GM12865 (cell line): ENCODE measurements around the gene RAB3D.

Source experiments
- DNase-seq: peaks from one replicate; pipeline ENCODE4 v3.0.0; 2010; ENCODE audit warnings: low read depth
- H3K4me3 ChIP-seq: 2 replicates; pipeline ENCODE4 v1.5.1; 2011; ENCODE audit warnings: mild to moderate bottlenecking, low read depth, low read length, control low read depth
- TF ChIP-seq, protein P1 (sequence below): IDR thresholded peaks from 2 replicates; pipeline ENCODE4 v1.5.1; 2011; ENCODE audit warnings: low read length, control low read depth, low read depth, inconsistent platforms; ENCODE audit not compliant: insufficient read depth; ENCODE audit errors: missing control alignments

RAB3D gene

DNA sequence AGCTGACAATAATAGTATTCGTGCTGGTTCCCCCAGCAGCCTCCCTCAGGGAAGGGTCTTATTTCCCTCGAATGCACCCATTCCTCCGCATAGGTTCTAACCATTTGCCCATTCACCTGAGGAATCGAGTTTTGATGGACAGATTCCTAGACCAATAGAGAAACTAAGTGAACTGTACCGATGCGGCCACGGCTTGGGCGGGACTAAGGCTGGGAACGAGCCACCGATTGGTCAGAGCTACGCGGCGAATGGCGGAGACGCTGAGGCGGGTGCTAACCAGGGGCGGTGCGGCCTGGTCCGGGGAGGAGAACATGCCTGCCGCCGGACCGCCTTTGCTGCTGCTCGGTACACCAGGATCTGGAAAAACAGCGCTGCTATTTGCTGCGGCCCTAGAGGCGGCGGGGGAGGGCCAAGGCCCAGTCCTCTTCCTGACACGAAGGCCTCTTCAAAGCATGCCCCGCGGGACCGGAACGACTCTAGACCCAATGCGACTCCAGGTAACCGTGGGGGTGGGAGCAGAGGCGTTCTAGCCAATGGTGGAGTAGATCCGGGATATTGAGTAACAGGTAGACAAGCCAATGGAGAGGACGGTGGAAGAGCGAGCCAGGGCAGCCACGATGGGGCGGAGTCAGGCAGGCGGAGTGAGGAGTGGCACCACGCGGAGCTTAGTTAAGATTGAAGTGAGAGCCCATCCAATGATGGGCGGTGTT is 35.1 kb upstream of the RAB3D start, which contains the start of gene SWSAP1:
SWSAP1 (plus strand) TSS at position 234 of the 710 bp plus-strand sequence; CDS start at position 249, 15 bp downstream.
- peak; percentile 100 for DNase-seq
- TF ChIP-seq, protein P1, sequence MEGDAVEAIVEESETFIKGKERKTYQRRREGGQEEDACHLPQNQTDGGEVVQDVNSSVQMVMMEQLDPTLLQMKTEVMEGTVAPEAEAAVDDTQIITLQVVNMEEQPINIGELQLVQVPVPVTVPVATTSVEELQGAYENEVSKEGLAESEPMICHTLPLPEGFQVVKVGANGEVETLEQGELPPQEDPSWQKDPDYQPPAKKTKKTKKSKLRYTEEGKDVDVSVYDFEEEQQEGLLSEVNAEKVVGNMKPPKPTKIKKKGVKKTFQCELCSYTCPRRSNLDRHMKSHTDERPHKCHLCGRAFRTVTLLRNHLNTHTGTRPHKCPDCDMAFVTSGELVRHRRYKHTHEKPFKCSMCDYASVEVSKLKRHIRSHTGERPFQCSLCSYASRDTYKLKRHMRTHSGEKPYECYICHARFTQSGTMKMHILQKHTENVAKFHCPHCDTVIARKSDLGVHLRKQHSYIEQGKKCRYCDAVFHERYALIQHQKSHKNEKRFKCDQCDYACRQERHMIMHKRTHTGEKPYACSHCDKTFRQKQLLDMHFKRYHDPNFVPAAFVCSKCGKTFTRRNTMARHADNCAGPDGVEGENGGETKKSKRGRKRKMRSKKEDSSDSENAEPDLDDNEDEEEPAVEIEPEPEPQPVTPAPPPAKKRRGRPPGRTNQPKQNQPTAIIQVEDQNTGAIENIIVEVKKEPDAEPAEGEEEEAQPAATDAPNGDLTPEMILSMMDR, result no peak
- peak within 1 kb of the TSS; percentile 82 for H3K4me3 ChIP-seq

DNA sequence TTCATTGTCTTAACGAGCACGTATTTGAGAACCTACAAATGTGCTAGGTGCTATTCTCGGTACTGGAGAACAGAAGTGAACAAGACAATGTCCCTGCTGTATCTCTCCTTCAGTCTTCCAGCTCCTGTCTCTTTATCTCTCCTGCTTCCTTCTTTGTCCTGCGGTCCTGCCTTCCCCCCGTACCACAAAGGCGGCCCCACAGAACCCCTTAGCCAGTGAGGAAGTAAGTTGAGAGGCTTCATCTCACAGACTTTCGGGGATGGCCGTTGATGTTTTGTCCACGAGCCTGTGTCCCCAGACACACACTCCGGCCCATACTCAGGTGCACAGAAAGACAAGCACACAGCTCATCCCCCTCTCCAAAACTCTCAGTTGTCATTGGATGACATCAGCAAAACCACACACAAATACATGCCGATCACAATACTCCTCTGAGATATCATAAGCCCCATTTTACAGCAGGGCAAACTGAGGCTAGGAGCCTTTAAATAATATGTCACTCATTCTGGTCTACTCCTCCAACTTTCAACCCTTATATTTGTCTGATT is 34.5 kb upstream of the RAB3D start:
- DNase-seq, result no peak
- H3K4me3 ChIP-seq, result peak overlapping the region; percentile 81
- TF ChIP-seq, protein P1, result no peak

DNA sequence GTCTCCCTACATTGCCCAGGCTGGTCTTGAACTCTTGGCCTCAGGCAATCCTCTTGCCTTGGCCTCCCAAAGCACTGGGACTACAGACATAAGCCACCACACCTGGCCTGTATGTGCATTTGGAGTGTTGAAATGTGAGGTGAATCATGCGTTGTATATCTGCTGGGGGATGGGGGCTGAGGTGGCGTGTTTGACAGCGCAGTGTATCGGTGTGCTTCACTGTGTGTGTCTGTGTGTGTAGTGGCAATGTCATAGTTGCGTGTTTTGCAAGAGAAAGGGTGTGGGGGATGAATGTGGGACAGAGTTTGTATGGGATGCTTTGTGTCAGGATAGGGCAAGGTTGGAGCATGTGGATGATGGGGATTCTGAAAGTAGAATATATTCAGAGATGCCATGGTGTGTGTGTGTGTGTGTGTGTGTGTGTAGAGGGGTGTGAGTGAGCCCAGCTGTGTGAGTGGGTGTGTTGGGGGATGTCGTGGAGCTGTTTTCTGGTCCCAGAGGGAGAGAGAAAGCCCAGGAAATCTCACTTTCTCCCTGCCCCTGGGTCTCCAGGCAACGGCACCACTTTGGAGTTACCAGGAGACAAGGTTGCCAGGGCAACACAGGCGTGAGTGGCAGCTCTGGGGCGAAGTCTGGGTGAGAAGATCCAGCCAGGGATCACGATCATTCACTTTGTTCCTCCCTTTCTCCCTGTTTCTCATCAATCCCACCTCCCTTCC is 33.9 kb upstream of the RAB3D start:
- peak overlapping the region; percentile 81; the same call in 1 of the 2 replicates for H3K4me3 ChIP-seq
- TF ChIP-seq, protein P1, result no peak
- DNase-seq, result peak; percentile 28

DNA sequence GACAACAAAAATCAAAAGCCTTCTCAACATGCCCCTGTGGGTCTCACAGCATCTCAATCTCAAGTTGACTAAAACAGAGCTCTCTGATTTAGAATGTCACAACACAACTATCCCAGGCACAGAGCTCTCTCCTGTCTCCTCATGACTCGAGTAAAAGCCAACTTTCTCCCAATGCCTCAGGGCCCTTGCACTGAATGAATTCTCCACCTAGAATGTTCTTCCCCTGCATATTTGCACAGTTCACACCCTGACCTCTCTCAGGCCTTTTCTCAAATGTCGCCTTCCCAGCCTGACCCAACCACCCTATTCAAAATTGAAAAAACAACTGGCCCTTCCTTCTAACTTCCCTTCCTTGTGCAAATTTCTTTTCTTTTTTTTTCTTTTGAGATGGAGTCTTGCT is 31.3 kb upstream of the RAB3D start:
- TF ChIP-seq, protein P1, result no peak
- no peak for DNase-seq
- no peak overlapping the region for H3K4me3 ChIP-seq

DNA sequence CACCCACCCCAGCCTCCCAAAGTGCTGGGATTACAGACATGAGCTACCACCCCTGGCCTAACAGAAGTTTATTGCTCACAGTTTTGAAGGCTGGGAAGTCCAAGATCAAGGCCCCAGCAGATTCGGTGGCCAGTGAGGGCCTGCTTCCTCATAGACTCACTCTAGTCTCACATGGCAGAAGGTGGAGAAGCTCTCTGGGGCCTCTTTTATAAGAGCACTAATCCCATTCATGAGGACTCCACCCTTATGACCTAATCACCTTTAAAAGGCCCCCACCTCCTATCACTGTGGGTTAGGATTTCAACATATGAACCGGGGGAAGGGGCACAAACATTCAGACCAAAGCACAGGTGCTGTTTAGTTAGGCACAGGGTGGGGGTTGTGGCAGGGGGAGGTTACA is 28.1 kb upstream of the RAB3D start:
- DNase-seq, result no peak
- no peak overlapping the region for H3K4me3 ChIP-seq
- TF ChIP-seq, protein P1, result no peak

DNA sequence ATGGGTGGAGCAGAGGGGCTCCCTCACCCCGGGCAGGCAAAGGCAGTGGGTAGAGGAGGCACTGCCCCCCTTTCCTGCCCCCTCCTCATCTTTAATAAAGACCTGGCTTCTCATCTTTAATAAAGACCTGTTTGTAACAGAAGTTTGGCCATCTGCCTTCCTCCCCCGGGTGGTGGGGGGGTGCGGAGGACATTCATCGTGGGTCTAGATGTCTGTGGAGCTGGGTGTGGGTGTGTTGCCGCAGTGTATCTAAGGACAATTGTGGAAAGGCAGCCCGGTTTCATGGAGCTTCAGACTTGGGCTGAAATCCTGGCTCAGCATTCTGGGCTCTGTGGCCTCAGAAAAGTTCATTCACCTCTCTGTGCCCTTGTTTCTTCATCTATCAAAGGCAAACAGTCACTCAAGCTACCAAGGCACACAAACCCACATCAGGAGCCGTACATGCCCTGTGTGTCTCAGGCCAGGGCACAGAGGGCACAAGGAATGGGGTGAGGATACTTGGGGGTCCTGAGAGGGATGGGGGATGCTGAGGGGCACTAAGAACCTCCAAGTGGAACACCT is 26.2 kb upstream of the RAB3D start:
- no peak for DNase-seq
- H3K4me3 ChIP-seq, result no peak overlapping the region
- TF ChIP-seq, protein P1, result no peak
